GM21381 (cell line): ENCODE results near the gene DAAM2.

ENCODE experiments used
- ATAC-seq: cut with Tn5 transposase; IDR thresholded peaks from one replicate; pipeline ENCODE4 v1.9.1; 2021; ENCODE audit warnings: mild to moderate bottlenecking, moderate library complexity; ENCODE audit not compliant: unreplicated experiment

DAAM2 gene

DNA sequence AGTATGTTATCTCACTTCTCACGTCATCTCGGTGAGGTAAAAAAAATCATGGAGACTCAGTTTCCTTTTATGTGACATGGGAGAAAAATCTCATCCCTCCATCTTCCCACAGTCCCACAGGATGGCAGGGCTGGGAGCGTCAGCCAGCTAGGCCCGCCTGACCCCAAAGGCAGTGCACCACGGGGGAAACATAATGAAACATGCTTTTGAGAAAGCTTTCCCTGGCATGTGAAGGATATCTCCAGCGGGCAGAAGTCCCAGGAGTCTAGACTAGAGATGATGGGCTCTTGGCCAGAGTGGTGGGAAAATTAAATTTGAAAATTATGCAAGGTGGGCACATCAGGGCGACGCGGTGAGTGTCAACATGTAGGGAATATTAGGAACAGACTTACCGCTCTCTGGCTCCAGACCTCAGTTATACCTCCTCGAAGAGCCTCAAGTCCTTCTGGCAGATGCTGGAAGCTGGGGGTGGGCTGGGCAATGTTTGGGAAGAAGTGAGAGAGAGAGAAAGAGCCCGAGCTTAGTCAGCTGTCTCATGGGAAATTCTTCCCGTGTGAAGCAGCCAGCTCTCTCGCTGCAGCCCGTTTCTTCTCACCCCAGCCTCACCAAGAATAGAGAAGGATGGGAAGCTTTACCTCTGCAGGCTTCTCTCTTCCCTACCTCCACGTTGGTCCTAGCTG lies 89.8 kb downstream of the DAAM2 start:
- no peak for ATAC-seq

DNA sequence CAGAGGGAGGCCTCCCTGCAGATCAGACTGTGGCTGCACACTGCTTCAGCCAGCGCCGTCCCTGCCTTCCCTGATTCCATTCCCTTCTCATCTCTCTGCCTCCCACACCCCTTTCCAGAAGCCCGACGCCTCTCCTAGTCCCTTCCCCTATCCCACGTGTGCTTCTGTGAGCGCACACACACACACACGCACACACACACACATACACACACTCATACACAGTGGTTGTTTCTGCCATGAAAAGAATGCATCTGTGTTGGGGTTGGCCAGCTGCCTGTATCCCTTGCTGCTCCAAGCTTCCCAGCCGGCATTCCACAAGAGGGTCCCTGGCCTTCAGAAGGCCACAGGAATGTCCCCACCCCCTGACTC lies 90.3 kb downstream of the DAAM2 start:
- ATAC-seq: no peak

DNA sequence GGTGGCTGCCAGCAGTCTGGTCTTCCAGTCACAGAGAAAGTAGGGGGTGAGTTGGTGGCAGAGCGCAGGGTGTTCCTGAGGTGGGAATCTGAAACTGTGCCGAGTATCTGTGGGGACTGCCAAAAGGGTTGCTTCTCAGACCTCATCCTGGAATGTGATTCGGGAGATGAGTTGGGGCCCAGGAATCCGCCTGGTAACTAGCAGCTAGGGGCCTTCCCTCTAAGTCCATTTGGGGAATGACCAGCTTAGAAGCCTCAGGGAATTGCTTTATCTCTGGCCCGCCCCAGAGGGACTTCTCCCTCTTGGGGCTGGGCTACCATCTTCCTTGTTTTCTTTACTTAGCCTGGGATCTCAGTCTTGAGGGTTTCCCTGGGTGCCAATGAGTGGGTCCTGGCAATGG lies 92.5 kb downstream of the DAAM2 start:
- ATAC-seq: no peak

DNA sequence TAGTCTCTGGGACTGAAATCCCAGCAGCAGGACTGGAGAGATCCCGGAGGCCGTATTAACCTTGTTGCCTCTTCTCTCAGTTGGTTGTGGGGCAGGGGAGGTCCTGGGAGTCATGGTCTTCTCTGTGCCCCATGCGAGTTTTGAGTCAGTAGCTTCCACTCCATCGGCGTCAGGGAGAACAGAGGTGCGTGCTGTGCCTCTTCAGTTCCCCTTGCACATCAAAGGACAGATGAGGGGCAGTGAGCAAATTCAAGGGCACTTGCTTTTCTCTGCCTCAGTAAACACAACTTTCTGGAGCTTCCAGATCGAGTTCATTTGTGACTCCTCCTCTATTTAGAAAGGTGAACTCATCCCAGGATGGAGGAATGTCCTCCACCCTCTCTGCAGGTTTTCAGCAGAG lies 93.5 kb downstream of the DAAM2 start:
- ATAC-seq: no peak

DNA sequence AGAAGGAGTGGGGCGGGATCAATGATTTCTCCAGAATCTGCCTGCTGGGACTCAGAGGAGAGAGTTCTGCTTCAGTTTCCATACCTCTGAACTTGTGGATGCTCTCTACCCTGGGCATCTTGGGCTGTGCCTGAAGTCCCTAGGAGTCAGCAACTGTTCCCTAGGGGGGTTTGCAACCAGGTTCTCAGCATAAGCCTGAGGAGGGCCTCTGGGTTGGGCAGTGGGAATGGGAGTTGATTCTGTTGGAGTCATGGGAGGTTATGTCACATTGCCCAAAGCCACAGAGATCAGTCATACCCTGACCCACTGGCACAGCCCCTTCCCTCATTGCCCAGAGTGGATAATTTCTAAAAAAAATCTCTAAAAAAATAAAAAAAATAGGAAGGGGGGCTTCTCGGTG lies 94.7 kb downstream of the DAAM2 start:
- ATAC-seq: no peak

DNA sequence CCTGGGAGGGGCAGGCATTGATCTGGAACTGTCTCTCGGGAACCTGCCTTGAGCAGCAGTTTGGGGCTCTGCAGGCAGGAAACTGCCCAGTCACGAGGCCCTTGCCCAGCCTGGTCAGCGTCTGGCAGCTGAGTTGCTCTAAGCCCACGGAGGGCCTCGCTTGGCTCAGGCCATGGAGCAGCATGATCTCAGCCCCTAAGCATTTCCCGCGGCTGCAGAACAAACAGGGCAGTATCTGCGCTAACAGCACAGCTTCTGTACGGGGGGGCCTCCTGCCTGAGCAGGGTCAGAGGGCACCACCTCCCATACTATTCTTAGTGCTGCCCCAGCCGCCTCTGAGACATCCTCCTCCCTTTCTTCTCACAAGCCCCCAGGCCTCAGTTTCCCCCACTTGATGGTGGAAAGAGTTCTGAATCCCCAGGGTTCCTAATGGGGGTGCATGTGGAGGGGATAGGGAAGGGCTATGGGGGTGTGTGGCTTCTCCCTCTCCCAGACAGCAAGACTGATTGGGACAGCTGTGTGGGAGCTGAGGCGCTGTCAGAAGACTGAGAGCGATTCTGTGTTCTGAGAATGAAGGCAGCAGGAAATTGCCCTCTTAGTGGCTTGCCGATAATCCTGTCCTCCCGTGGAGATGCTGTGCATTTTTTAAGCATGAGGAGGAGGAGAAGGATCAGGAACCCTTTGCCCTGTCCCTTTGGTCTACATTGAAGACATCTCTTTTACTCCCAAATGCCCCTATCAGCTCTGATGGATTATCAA lies 95.7 kb downstream of the DAAM2 start:
- ATAC-seq: no peak

DNA sequence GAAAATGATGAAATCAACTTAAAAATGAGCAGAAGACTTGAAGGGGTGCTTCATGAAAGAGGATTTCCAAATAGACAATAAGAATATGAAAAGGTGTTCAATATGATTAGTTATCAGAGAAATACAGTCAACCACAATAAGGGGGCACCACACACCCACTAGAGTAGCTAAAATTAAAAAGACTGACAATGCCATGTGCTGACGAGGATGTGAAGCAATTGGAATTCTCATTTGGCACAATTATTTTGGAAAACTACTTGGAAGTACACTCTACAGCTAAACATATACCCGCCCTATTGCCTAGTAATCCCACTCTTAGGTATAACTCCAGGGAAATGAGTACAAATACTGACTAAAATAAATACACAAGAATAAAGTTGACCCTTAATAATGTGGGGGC lies 97.1 kb downstream of the DAAM2 start:
- ATAC-seq: no peak

DNA sequence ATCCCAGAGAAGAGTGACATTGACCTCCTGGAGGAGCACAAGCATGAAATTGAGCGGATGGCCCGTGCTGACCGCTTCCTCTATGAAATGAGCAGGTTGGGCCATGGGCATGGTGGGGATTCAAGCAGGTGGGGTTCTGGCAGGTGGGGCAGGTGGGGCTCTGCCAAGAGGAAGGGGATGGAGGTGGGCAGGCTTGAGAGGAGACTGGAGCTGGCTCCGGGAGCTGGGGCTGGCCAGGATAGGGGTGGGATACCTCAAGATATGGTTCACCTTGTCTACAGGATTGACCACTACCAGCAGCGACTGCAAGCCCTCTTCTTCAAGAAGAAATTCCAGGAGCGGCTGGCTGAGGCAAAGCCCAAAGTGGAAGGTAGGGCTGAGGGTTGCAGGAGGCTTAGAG lies 99.2 kb downstream of the DAAM2 start:
- ATAC-seq: no peak

DNA sequence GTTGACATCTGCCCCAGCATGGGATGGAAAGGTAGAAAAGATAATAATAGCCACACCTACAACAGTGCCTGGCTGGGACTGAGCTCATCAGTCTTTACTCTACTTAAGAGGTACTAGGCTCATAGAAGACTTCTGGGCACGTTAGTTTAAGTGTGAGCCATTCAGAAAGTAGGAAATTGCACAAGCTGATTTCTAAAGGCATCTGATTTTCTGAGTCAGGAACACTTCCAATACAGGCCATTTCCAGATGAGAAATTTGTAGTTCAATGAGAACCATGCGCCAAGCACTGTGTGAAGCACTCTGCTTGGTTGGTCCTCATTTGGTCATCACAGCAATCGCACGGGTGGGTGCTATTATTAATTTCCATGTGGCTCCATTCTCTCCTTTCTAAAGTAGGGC lies 99.8 kb downstream of the DAAM2 start:
- no peak for ATAC-seq

DNA sequence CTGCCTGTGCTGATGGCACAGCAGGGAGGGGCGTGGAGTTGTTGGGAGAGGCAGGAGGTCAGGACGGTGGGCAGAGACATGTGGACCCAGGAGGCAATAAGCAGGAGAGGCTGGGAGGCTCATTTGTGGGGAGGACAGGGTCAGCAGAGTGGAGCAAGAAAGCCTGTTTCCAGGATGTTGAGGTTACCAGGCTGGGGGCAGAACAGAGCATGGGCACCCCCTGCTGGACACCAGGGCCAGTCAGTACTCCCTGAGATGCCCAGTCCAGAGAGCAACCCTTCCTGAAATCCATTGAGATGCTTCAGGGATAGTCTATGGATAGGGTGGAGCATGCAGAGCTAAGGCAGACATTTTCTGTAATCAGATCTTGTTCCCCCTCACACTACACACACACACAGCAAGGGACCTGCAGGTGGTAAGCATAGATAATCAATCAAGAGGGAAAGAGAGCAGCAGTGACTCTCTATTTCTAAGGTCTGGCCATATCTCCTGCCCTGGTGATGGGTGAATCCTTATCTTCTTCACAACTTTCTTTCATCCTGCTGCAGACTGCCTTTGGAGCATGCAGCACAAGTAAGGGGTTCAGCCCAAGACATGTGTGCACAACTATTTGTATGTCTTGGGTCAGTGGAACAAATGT lies 100.4 kb downstream of the DAAM2 start:
- ATAC-seq: no peak

DNA sequence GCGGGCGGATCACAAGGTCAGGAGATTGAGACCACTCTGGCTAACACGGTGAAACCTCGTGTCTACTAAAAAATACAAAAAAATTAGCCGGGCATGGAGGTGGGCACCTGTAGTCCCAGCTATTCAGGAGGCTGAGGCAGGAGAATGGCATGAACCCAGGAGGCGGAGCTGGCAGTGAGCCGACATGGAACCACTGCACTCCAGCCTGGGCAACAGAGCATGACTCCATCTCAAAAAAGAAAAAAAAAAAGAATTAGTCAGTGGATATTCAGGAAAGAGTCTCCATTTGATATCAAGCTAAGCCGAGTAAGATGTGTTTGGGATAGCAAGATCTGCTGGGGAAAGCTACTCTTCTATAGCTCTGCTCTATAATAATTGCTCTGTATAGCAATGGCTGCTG lies 101.1 kb downstream of the DAAM2 start:
- ATAC-seq: no peak

DNA sequence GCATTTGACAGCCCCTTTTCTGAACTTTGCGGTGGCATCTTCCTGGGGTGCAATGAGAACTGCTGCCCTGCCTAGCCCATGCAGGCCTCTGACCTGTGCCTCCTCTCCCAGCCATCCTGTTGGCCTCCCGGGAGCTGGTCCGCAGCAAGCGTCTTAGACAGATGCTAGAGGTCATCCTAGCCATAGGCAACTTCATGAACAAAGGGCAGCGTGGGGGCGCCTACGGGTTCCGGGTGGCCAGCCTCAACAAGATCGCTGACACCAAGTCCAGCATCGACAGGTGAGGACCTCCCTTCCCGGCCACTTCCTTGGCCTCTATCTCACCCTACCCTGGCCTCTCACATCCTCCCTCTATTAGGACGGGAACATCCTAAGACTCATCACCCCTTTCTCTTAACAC lies 104.5 kb downstream of the DAAM2 start:
- no peak for ATAC-seq

DNA sequence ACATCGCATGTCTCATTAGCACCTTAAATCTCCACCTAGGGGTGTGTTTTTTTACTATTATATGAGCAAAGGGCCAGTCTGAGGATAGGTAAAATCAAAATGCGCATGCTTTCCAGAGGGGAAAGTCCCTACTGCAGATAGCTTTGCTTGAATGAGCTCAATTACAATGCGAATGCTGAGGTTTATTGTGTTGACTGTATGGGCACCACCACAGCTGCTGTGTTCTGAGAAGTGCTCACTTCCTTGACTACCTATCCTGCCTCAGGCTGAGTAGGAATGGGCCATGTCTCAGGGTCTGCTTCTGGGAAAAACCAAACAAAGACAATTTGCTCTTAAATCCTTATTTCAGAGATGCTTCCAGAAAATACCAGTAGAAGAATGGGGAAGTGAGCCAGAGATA lies 105.5 kb downstream of the DAAM2 start:
- no peak for ATAC-seq

DNA sequence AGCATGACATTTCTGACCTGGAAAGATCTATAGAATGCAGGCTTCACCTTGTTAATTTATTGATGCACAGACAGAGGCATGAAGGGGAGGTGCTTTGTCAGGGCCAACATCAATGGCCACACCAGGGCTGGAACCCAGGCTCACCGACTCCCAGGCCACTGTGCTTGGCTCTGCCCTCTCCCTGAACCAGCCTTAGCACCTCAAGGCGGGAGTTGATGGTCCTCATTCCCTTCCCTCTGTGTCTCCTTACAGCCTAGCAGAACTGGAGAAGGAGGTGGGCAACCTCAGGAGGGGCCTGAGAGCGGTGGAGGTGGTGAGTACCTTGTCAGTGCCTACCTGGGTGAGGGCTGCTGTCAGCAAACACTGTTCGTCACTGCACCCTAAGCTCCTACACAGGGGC lies 106.4 kb downstream of the DAAM2 start:
- ATAC-seq: no peak

DNA sequence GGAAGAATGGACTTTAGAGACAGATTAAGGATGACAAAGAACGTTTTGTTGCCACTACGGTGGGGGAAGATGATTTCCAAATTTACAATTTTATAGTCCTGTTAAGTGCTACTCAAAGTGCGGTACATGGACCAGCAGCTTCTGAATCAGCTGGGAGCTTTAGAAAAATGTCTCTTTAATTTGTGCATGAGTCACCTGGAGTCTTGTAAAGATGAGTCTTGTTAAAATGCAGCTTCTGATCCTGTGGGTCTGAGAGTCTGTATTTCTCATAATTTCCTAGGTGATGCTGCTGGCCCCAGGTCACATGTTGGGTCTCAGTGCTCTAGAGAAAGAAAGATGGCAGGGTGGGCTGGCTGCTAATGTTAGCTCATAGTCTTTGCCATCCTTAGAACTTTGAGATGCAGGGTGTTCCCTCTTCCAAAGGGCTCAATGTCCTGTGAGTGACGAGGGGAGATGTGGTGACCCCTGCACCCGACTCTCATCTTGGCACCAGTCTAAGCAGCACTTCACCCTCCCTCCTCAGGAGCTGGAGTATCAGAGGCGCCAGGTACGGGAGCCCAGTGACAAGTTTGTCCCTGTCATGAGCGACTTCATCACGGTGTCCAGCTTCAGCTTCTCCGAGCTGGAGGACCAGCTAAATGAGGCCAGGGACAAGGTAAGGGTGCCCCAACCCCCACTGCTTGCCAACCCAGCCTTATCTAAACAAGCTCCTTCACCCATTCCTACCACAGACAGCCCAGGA lies 107.5 kb downstream of the DAAM2 start:
- ATAC-seq: no peak

DNA sequence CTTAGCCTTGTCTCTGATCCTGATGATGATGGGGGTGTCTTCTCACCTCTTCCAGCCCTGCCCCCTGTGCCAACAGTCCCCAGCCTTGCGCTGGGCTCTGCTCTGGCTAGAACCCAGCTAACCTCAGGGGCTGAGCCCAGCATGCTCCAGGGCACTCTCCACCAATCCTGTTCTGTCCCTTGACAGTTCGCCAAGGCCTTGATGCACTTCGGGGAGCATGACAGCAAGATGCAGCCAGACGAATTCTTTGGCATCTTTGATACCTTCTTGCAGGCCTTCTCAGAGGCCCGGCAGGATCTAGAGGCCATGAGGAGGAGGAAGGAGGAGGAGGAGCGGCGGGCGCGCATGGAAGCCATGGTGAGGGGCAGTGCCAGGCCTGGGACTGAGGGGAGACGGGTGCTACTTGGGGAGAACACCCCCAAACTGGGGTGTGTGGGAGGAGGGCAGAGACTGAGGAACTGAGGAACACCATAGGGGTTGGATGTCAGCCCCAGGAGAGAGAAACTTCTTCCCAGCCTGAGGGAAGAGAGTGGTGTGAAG lies 109.0 kb downstream of the DAAM2 start:
- no peak for ATAC-seq

DNA sequence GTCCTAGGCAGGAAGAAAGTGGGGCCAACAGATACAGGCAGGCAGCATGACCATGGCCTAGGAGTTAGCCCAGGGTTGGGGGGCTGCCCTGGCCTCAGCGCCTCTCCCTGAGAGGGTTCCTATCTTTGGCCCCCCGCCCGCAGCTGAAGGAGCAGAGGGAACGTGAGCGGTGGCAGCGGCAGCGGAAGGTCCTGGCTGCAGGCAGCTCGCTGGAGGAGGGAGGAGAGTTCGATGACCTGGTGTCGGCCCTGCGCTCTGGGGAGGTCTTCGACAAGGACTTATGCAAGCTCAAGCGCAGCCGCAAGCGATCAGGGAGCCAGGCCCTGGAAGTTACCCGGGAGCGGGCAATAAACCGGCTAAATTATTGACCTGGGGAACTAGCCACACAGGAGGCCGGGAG lies 109.5 kb downstream of the DAAM2 start:
- ATAC-seq: no peak

DNA sequence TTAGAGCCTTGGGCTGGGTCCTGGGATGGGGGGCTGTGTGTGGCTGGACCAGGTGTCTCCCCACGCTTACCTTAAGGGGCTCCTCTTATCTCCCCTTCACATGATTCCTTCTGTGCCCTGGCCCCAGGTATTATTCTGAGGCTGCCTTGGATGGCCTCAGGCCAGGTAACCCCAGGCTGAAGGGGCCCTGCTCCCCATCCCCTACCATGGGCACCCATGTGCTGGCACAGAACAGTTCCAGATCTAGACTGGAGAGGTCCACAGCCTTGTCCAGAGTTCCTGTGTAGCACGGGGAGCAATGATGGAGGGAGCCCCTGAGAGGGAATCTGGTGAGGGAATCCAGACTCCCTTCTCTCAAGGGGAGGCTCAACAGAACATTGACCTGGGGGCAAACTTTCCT lies 110.0 kb downstream of the DAAM2 start:
- ATAC-seq: no peak

DNA sequence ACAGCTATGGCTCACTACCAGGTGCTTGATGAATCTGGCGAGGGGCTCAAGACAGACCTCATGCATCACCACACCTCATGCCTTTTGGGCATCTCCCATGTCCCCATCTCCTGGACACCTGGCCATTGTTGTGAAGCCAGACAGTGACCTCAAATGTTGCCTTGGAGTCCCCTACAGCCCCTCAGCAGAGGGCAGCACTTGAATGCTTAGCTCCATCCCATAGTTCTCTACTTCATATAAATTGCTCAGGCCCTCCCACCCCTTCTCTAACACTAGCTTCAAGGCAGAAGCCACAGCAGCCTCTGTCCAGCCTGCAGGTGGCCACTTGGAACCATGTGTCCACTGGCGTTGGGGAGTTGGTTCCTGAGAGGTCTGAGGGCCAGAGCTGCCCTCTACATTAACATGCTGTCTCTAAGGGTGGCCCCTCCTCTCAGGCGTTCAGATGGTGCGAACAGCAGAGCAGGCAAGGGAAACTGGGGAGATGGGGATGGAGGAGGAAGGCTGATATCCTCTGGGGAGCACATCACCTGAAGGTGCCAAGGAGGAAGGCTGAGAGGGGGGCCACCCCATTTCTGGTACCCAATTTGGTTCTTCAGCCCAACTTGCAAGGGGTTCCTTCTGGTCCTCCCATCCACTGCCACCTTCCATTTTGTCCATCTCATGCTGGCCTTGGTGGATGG lies 110.8 kb downstream of the DAAM2 start:
- ATAC-seq: no peak

DNA sequence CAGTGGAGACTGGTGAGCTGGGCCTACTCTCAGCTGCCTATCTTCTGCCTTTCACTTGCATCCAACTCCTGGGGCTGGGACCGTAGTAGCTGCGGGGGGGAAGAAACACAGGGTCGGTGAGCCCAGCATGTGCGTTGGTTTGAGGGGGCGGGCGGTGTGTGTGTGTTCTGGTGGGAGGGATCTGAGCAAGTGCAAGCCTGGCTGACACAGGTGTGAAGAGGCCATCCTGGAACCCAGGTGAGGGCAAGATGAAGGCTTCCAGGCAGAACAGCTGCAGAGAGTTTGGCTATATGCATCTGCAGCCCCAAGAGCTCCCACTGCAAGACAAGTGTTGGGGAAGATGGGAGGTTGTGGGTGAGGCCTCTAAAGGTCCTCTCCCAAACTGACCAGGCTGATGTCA lies 111.5 kb downstream of the DAAM2 start:
- no peak for ATAC-seq
